GM12872 (cell line): Measurements from ENCODE around the gene DAP.
A peak's percentile ranks its signal among the peaks of the same experiment; 100 is the strongest.

Experiments
- TF ChIP-seq, protein P1 (sequence below): IDR thresholded peaks from 3 replicates; pipeline ENCODE4 v1.5.1; 2011; ENCODE audit warnings: low read depth, mild to moderate bottlenecking, low read length, moderate library complexity; ENCODE audit not compliant: insufficient read depth

The DAP gene

DNA sequence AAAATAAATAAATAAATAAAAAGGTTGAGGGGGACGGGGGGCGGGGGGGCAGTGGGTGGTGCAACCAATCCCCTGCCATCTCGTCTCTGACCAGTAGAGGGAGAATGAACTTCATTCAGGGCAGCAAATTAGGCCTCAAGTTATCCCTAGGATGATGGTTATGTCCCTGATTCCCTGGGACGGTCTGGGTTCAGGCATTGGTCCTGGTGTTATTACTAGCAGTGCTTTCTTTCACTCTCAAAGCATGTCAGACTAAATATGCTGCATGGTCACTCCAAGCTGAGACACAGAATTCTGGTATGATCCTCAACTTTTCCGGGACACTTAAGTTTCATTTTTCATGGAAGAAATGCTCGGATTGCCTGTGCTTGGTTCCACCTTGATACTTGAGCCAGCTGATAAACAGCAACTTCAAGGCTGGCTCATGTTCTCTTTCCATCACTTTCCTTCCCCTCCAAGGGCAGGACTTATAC lies 59.4 kb downstream of the DAP start:
- TF ChIP-seq, protein P1, sequence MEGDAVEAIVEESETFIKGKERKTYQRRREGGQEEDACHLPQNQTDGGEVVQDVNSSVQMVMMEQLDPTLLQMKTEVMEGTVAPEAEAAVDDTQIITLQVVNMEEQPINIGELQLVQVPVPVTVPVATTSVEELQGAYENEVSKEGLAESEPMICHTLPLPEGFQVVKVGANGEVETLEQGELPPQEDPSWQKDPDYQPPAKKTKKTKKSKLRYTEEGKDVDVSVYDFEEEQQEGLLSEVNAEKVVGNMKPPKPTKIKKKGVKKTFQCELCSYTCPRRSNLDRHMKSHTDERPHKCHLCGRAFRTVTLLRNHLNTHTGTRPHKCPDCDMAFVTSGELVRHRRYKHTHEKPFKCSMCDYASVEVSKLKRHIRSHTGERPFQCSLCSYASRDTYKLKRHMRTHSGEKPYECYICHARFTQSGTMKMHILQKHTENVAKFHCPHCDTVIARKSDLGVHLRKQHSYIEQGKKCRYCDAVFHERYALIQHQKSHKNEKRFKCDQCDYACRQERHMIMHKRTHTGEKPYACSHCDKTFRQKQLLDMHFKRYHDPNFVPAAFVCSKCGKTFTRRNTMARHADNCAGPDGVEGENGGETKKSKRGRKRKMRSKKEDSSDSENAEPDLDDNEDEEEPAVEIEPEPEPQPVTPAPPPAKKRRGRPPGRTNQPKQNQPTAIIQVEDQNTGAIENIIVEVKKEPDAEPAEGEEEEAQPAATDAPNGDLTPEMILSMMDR = peak; percentile 72; the same call in 2 of the 3 replicates

DNA sequence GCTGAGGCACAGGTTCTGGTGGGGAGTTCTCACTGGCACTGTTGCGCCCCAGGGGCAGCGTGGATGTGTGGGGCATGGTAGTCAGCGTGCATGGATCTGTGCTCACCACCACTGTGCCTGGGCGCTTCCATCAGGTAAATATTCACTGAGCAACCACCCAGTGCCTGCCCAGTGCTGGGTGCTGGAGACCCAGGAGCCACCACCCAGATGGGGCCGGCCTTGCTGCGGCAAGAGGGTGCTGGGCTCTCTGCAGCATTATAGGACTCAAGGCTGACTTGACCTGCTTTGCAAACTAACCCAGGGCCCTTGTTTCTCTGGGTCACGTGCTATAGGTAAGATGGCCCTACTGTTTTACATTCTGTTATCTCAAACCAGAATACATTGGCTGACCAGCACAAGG lies 60.5 kb downstream of the DAP start:
- TF ChIP-seq, protein P1 = no peak

DNA sequence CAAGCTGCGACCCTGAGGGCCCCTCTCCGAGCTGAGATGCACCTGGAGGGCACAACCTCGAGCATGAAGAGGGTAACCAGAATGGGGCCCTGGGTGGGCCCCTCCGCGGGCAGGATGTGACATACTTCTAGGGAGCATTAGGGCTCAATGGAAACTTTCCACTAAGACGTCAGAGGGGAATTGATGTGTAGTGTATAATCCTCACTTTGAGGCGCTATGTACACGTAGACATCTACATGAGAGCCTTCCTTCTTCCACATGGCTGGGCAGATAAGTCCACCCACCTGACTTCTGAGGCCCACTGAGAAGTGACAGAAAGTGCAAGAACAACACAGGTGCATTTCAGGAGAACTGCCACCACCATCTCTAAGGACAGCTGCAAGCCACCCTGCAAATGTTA lies 61.0 kb downstream of the DAP start:
- TF ChIP-seq, protein P1 = no peak

DNA sequence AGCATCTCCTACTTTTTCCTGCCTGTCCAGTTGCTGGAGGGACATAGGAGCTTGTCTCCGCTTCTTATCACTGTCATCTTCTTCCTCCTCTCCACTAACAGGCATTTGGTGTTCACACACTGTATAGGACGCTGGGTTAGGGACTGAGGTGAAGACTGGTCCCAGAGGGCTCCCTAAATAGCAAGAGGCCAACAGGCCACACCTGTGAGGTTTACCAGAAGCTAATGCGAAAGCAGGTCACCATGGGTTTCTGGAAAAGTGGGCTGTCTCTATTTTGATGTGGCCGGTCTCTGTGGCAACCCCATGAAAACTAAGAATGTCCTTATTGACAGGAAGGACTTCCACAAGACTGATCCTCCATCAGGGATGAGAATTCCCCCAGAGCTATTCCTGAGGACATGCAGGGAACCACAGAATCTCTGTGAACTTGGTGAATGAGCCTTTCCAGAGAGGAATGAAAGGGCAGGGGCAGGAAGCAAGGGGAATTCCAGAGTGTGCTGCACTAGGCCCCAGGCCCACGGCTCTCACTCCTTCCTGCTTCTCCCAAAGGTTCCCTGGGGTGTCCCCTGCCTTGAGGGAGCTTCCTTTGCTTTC lies 61.7 kb downstream of the DAP start:
- TF ChIP-seq, protein P1 = no peak

DNA sequence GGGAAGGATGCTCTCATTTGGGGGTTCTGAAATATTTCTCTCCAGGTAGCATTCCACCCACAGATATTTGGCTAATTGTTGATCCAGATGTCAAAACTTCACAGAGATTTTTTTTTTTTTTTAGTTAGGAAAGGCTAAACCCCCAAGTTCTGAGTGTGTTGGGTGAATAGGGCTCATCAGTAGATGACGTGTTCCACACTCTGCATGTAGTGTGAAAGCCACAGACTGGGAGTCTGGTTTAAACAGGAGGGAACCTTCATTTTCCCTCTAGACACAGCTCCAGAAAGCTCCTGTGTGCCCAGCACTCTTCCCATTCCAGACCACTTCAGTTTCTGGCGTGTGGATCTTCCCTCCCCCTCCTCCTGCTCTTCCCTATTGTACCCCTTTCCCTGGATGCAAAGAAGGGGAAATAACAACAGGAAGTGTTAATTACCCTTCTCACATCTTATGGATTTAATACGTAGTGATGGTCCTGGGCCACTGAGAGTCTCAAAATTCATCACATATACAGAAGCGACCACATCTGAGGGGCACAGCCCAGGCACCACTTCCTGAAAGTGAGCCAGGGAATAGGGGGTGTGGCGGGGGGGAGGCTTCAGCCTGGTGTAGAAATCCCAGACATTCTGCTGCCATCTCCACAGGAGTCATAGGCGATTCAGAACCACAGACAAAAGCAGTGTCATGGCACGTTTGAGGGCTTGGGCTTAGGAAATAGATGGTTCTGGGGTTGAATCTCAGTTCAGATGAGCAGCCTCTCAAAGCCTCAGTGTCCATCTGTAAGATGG lies 65.1 kb downstream of the DAP start:
- TF ChIP-seq, protein P1 = no peak

DNA sequence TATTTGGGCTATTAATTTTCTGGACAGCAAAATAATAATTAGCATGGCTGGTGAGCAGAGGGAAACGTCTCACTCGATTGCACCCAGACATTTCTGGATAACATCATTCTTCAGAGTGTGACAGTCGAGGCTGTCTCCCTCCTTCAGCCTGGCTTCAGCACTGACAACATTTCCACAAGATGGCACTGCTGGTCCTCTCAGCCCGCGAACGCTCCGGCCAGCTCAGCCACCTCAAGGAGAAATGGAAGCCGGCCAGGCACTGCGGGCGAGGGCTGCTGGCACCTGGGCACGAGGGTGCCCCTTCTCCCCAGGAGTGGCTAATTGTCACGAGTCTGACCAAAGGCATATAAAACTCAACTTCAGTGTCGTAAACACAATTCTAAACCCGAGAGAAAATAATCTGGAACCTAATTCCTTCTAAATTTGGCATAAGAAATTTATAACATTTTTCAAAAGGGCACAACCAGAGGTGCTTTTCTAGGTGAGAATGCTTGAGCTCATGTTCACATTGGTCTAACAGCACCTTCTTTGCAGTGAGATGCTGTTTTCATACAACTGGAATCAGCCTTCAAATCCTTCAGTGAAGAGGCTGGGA lies 65.9 kb downstream of the DAP start:
- TF ChIP-seq, protein P1 = peak; percentile 77
